HCT116 (cell line): ENCODE measurements around the gene SPTLC3. TPM values are rescaled to one million over a fixed set of nuclear protein-coding genes. Genes with fewer than 3 reads are reported as not detected.

ENCODE experiments used
- ATAC-seq: fragments of 200-7000 bp; cut with Tn5 transposase; 2 replicates; pipeline ENCODE4 v1.9.1; 2020; ENCODE audit warnings: mild to moderate bottlenecking, moderate library complexity
- BruUV-seq: library from RNA; stranded (reverse); fragments of 400-500 nt; replicated peaks from 2 replicates; lab custom pipeline; 2021; lab: Mats Ljungman, UMichigan
- CTCF ChIA-PET: fragments of 300-600 bp; sonication (Branson Sonifier 250); formaldehyde crosslinking; loops from one replicate; lab custom pipeline; 2021; ENCODE audit warnings: antibody characterized with exemption; lab: Charles Lee
- POLR2A ChIA-PET: fragments of 300-600, 350-600 bp; sonication (Branson Sonifier 250); formaldehyde crosslinking; loops from one replicate; lab custom pipeline; 2021; ENCODE audit warnings: antibody characterized with exemption; lab: Charles Lee
- RAD21 ChIA-PET, 2 experiments: fragments of 300-600 bp; sonication (Branson Sonifier 250); formaldehyde crosslinking; loops; one replicate each; lab custom pipeline; 2023; ENCODE audit warnings: low total read pairs in 2 of 2; ENCODE audit not compliant: uncharacterized antibody in 2 of 2, unreplicated experiment in 2 of 2, low non-redundant PET in 1 of 2; lab: Charles Lee
- DNase-seq: peaks from one replicate; pipeline ENCODE4 v3.0.0-alpha.2; 2010; ENCODE audit warnings: low read depth, low spot score
- H2AFZ ChIP-seq: fragments of 200-600 bp; shearing (Covaris generic), sonication (generic); 2 replicates; pipeline ENCODE4 v1.6.1; 2017; ENCODE audit warnings: low read depth, mixed run types, mixed read lengths, antibody characterized with exemption, low read length; ENCODE audit not compliant: poor library complexity, severe bottlenecking
- H3K27ac ChIP-seq: 2 replicates; pipeline ENCODE4 v1.5.1; 2012; ENCODE audit warnings: low read depth, low read length
- H3K27me3 ChIP-seq: fragments of 200-600 bp; sonication (generic); 2 replicates; pipeline ENCODE4 v1.6.1; 2016; ENCODE audit warnings: mixed run types, low read length, mixed read lengths; ENCODE audit not compliant: insufficient read depth
- H3K36me3 ChIP-seq, 2 experiments: fragments of 200-500 bp in 1 of 2; fragments of 200-600 bp in 1 of 2; sonication (Bioruptor generic) in 1 of 2; sonication (generic) in 1 of 2; 2 replicates each; pipeline versions ENCODE4 v1.5.1 to v1.6.1; 2014 to 2016; ENCODE audit warnings: low read length in 2 of 2, inconsistent platforms in 1 of 2, mixed read lengths in 1 of 2, mixed run types in 1 of 2; ENCODE audit not compliant: insufficient read depth in 2 of 2, control insufficient read depth in 1 of 2
- H3K4me1 ChIP-seq, 2 experiments: fragments of 200-600 bp in 1 of 2; sonication (generic) in 1 of 2; 2 replicates each; pipeline versions ENCODE4 v1.5.1 to v1.6.1; 2012 to 2017; ENCODE audit warnings: low read length in 2 of 2, inconsistent platforms in 1 of 2, mild to moderate bottlenecking in 1 of 2, mixed read lengths in 1 of 2, mixed run types in 1 of 2, moderate library complexity in 1 of 2; ENCODE audit not compliant: insufficient read depth in 2 of 2, control insufficient read depth in 1 of 2
- H3K4me2 ChIP-seq: fragments of 200-600 bp; sonication (generic); 2 replicates; pipeline ENCODE4 v1.6.1; 2017; ENCODE audit warnings: mixed run types, low read length, mixed read lengths
- H3K4me3 ChIP-seq, 2 experiments: fragments of 200-600 bp in 1 of 2; sonication (generic) in 1 of 2; replicated peaks in 1 of 2; 2 replicates each; pipeline ENCODE4 v1.5.1; 2011 to 2016; ENCODE audit warnings: low read length in 2 of 2, control low read depth in 1 of 2, low read depth in 1 of 2, mild to moderate bottlenecking in 1 of 2, mixed read lengths in 1 of 2, mixed run types in 1 of 2
- H3K79me2 ChIP-seq: fragments of 200-600 bp; sonication (generic); 2 replicates; pipeline ENCODE4 v1.6.1; 2017; ENCODE audit warnings: mild to moderate bottlenecking, mixed run types, low read length, moderate library complexity, mixed read lengths; ENCODE audit not compliant: insufficient read depth
- H3K9ac ChIP-seq: fragments of 200-600 bp; sonication (generic); 2 replicates; pipeline ENCODE4 v1.6.1; 2016; ENCODE audit warnings: low read length, mixed read lengths
- H3K9me2 ChIP-seq: fragments of 200-600 bp; sonication (generic), shearing (Covaris generic); 2 replicates; pipeline ENCODE4 v1.6.1; 2017; ENCODE audit warnings: mixed run types, mild to moderate bottlenecking, moderate library complexity; ENCODE audit not compliant: insufficient read depth
- H3K9me3 ChIP-seq, 2 experiments: fragments of 200-500 bp in 1 of 2; fragments of 200-600 bp in 1 of 2; sonication (Bioruptor generic) in 1 of 2; sonication (generic) in 1 of 2; 2 replicates each; pipeline ENCODE4 v1.6.1; 2014 to 2017; ENCODE audit warnings: low read length in 2 of 2, mixed read lengths in 2 of 2, inconsistent platforms in 1 of 2, low read depth in 1 of 2, mild to moderate bottlenecking in 1 of 2, mixed run types in 1 of 2, moderate library complexity in 1 of 2; ENCODE audit not compliant: control insufficient read depth in 1 of 2, insufficient read depth in 1 of 2
- H4K20me1 ChIP-seq: fragments of 200-600 bp; sonication (generic), shearing (Covaris generic); 2 replicates; pipeline ENCODE4 v1.6.1; 2017; ENCODE audit warnings: mixed run types, mild to moderate bottlenecking, moderate library complexity; ENCODE audit not compliant: insufficient read depth
- ATF3 ChIP-seq: IDR thresholded peaks from 2 replicates; pipeline ENCODE4 v1.6.1; 2012
- CBX3 ChIP-seq: IDR thresholded peaks from 2 replicates; pipeline ENCODE4 v1.6.1; 2012; ENCODE audit warnings: low read depth
- CEBPB ChIP-seq: IDR thresholded peaks from 2 replicates; pipeline ENCODE4 v1.6.1; 2012; ENCODE audit warnings: low read depth
- CTCF ChIP-seq, 3 experiments: fragments of 200-600 bp in 1 of 3; sonication (generic) in 1 of 3; IDR thresholded peaks in 2 of 3; conservative IDR thresholded peaks in 1 of 3; 2 replicates each; pipeline ENCODE4 v1.5.1; 2012 to 2017; ENCODE audit warnings: low read depth in 2 of 3, low read length in 2 of 3, antibody characterized with exemption in 1 of 3, borderline replicate concordance in 1 of 3, control low read depth in 1 of 3, mild to moderate bottlenecking in 1 of 3, mixed read lengths in 1 of 3, mixed run types in 1 of 3, moderate library complexity in 1 of 3; ENCODE audit not compliant: insufficient read depth in 1 of 3
- EGR1 ChIP-seq: IDR thresholded peaks from 2 replicates; pipeline ENCODE4 v1.6.1; 2012; ENCODE audit warnings: low read depth
- ELF1 ChIP-seq: IDR thresholded peaks from 2 replicates; pipeline ENCODE4 v1.6.1; 2012; ENCODE audit warnings: low read depth, borderline replicate concordance
- EZH2 ChIP-seq: fragments of 200-600 bp; sonication (generic); IDR thresholded peaks from 2 replicates; pipeline ENCODE4 v1.6.1; 2017; ENCODE audit warnings: antibody characterized with exemption, mixed run types
- EZH2phosphoT487 ChIP-seq: fragments of 200-600 bp; IDR thresholded peaks from 2 replicates; pipeline ENCODE4 v1.6.1; 2018; ENCODE audit warnings: antibody characterized with exemption, borderline replicate concordance
- FOSL1 ChIP-seq: IDR thresholded peaks from 2 replicates; pipeline ENCODE4 v1.6.1; 2012; ENCODE audit warnings: low read depth
- JUND ChIP-seq: IDR thresholded peaks from 2 replicates; pipeline ENCODE4 v1.6.1; 2012
- MAX ChIP-seq: IDR thresholded peaks from 2 replicates; pipeline ENCODE4 v1.6.1; 2012
- POLR2A ChIP-seq: IDR thresholded peaks from 2 replicates; pipeline ENCODE4 v1.7.0; 2011; ENCODE audit warnings: borderline replicate concordance; ENCODE audit not compliant: insufficient read depth, insufficient read length; ENCODE audit errors: extremely low read depth
- RAD21 ChIP-seq: IDR thresholded peaks from 2 replicates; pipeline ENCODE4 v1.6.1; 2012; ENCODE audit warnings: low read depth, mild to moderate bottlenecking
- SIN3A ChIP-seq: IDR thresholded peaks from 2 replicates; pipeline ENCODE4 v1.6.1; 2012; ENCODE audit warnings: low read depth
- SP1 ChIP-seq: IDR thresholded peaks from 2 replicates; pipeline ENCODE4 v1.6.1; 2012; ENCODE audit warnings: low read depth
- TCF7L2 ChIP-seq: IDR thresholded peaks from 2 replicates; pipeline ENCODE4 v1.7.0; 2011; ENCODE audit warnings: borderline replicate concordance, inconsistent platforms; ENCODE audit not compliant: insufficient read depth, insufficient read length; ENCODE audit errors: extremely low read depth
- YY1 ChIP-seq: IDR thresholded peaks from 2 replicates; pipeline ENCODE4 v1.6.1; 2011; ENCODE audit warnings: low read length, low read depth, moderate library complexity, mild to moderate bottlenecking; ENCODE audit not compliant: insufficient replicate concordance; ENCODE audit errors: extremely low read depth
- ZFX ChIP-seq: fragments of 450-650 bp; IDR thresholded peaks from 2 replicates; pipeline ENCODE4 v1.6.1; 2017
- ZNF274 ChIP-seq: fragments of 200-500 bp; sonication (Bioruptor generic); IDR thresholded peaks from 2 replicates; pipeline ENCODE4 v1.6.1; 2014; ENCODE audit warnings: mild to moderate bottlenecking, low read depth, low read length, inconsistent platforms
- intact Hi-C: fragments of 100-400 bp; cut with micrococcal nuclease; formaldehyde crosslinking; loops from 2 replicates; pipeline ENCODE4 v1.10.0; 2022
- total RNA-seq: library from RNA; stranded (reverse); gene quantifications from one replicate; pipeline ENCODE4 v1.2.1, GENCODE V29; 2021; ENCODE audit not compliant: unreplicated experiment

SPTLC3 gene
- total RNA-seq, 1 experiment from 2014 or later, result not detected

GRCh38 chr20:13102237-13102636 is 93.5 kb downstream of the SPTLC3 start (continued):
- TF ChIP-seq CTCF (IDR thresholded peaks at IDR 0.05 in 2 of 3, conservative IDR thresholded peaks at IDR 0.05 in 1 of 3; ENCODE audit: borderline replicate concordance in 1 of 3, insufficient read depth in 1 of 3, low read depth in 2 of 3, low read length in 2 of 3) (no peak), FOSL1 (no peak)

- DNase-seq (no peak), ATAC-seq (no peak)
- H3K9ac ChIP-seq, result no peak overlapping the region
- H3K4me2 ChIP-seq, result no peak overlapping the region
- no peak overlapping the region for H3K4me3 ChIP-seq
- H2AFZ ChIP-seq, result no peak overlapping the region
- H3K4me1 ChIP-seq, result no peaks in the 10 kb centered on the region
- H3K27ac ChIP-seq, result no peak overlapping the region
- no TSS peak for BruUV-seq
- no peaks in the 10 kb centered on the region for H3K36me3 ChIP-seq
- CTCF ChIA-PET, result no interaction called here
- POLR2A ChIA-PET, result no interaction called here
- TF ChIP-seq EGR1 (no peak), EZH2phosphoT487 (no peak), RAD21 (no peak), YY1 (no peak), POLR2A (no peak), CEBPB (no peak), JUND (no peak), TCF7L2 (no peak), SIN3A (no peak), EZH2 (no peak), CTCF (IDR thresholded peaks at IDR 0.05 in 2 of 3, conservative IDR thresholded peaks at IDR 0.05 in 1 of 3; ENCODE audit: borderline replicate concordance in 1 of 3, insufficient read depth in 1 of 3, low read depth in 2 of 3, low read length in 2 of 3) (no peak), MAX (no peak), ZFX (no peak), ATF3 (no peak), ZNF274 (no peak), ELF1 (no peak), SP1 (no peak), CBX3 (no peak)
- TF ChIP-seq, all 23 proteins: peak for 0
- Histone ChIP-seq H4K20me1 (no peaks in the 10 kb centered on the region), H3K9me2 (no peaks in the 10 kb centered on the region), H3K27me3 (no peaks in the 10 kb centered on the region), H3K79me2 (no peaks in the 10 kb centered on the region), H3K9me3 (no peaks in the 10 kb centered on the region)
- RAD21 ChIA-PET, result no interaction called here
- intact Hi-C loops, result no loop called here
These were observed 93.9 kb downstream of the SPTLC3 start for GRCh38 chr20:13102694-13103093.
